Smooth muscle cell (in vitro differentiated cells): Measurements from ENCODE around the gene TMED3. TPM values are rescaled to one million over a fixed set of nuclear protein-coding genes. Genes with fewer than 3 reads are reported as not detected.

Experiments
- DNase-seq: peaks from one replicate; lab custom pipeline; 2025; ENCODE audit not compliant: unreplicated experiment; lab: John Stamatoyannopoulos, UW
- H2AFZ ChIP-seq: fragments of 200-600 bp; sonication (generic); 2 replicates; pipeline ENCODE4 v1.6.0; 2016; ENCODE audit warnings: antibody characterized with exemption, low read depth, mild to moderate bottlenecking
- H3F3A ChIP-seq: fragments of 200-600 bp; sonication (generic); 2 replicates; pipeline ENCODE4 v1.6.0; 2017; ENCODE audit warnings: antibody characterized with exemption, low read depth
- H3K27ac ChIP-seq: fragments of 200-600 bp; sonication (generic); 2 replicates; pipeline ENCODE4 v1.5.1; 2016; ENCODE audit warnings: low read depth, mild to moderate bottlenecking
- H3K27me3 ChIP-seq: fragments of 200-600 bp; sonication (generic); 2 replicates; pipeline ENCODE4 v1.6.1; 2016; ENCODE audit warnings: low read depth, mild to moderate bottlenecking
- H3K36me3 ChIP-seq: fragments of 200-600 bp; sonication (generic); 2 replicates; pipeline ENCODE4 v1.5.1; 2016; ENCODE audit warnings: low read depth
- H3K4me1 ChIP-seq: fragments of 200-600 bp; sonication (generic); 2 replicates; pipeline ENCODE4 v1.5.1; 2016; ENCODE audit warnings: low read depth
- H3K4me2 ChIP-seq: fragments of 200-600 bp; sonication (generic); 2 replicates; pipeline ENCODE4 v1.6.0; 2016; ENCODE audit warnings: mild to moderate bottlenecking
- H3K4me3 ChIP-seq: fragments of 200-600 bp; sonication (generic); 2 replicates; pipeline ENCODE4 v1.5.1; 2016; ENCODE audit warnings: mild to moderate bottlenecking
- H3K79me2 ChIP-seq: fragments of 200-600 bp; sonication (generic); 2 replicates; pipeline ENCODE4 v1.6.0; 2016; ENCODE audit warnings: low read depth, mild to moderate bottlenecking
- H3K9ac ChIP-seq: fragments of 200-600 bp; sonication (generic); 2 replicates; pipeline ENCODE4 v1.6.0; 2016; ENCODE audit warnings: low read depth
- H3K9me3 ChIP-seq: fragments of 200-600 bp; sonication (generic); replicated peaks from 2 replicates; pipeline ENCODE4 v1.5.1; 2016; ENCODE audit warnings: low read depth
- H4K20me1 ChIP-seq: fragments of 200-600 bp; sonication (generic); 2 replicates; pipeline ENCODE4 v1.6.0; 2016; ENCODE audit warnings: low read depth
- CTCF ChIP-seq: fragments of 200-600 bp; sonication (generic); IDR thresholded peaks from 2 replicates; pipeline ENCODE4 v1.5.1; 2017; ENCODE audit warnings: borderline replicate concordance, mild to moderate bottlenecking, antibody characterized with exemption; ENCODE audit not compliant: insufficient read depth, poor library complexity, severe bottlenecking
- WGBS: methylation state at CpG from one replicate; pipeline ENCODE4 v1.1.7; 2016; ENCODE audit warnings: low lambda C conversion rate; 5-methylcytosine and 5-hydroxymethylcytosine counted together
- polyA plus RNA-seq: library from polyadenylated mRNA; unstranded; fragments of >200 nt; fragmentation: Nextera tagmentation; extraction: Ambion mirVana; gene quantifications from 2 replicates; pipeline ENCODE4 v1.2.1, GENCODE V29; 2016
- total RNA-seq: library from RNA; depleted of rRNA; stranded (reverse); fragments of >200 nt; gene quantifications from 2 replicates; pipeline ENCODE4 v1.2.3, GENCODE V29; 2014

TMED3 gene
- total RNA-seq (222 and 229 TPM in 2 replicates), polyA plus RNA-seq (228 and 251 TPM in 2 replicates)

DNA sequence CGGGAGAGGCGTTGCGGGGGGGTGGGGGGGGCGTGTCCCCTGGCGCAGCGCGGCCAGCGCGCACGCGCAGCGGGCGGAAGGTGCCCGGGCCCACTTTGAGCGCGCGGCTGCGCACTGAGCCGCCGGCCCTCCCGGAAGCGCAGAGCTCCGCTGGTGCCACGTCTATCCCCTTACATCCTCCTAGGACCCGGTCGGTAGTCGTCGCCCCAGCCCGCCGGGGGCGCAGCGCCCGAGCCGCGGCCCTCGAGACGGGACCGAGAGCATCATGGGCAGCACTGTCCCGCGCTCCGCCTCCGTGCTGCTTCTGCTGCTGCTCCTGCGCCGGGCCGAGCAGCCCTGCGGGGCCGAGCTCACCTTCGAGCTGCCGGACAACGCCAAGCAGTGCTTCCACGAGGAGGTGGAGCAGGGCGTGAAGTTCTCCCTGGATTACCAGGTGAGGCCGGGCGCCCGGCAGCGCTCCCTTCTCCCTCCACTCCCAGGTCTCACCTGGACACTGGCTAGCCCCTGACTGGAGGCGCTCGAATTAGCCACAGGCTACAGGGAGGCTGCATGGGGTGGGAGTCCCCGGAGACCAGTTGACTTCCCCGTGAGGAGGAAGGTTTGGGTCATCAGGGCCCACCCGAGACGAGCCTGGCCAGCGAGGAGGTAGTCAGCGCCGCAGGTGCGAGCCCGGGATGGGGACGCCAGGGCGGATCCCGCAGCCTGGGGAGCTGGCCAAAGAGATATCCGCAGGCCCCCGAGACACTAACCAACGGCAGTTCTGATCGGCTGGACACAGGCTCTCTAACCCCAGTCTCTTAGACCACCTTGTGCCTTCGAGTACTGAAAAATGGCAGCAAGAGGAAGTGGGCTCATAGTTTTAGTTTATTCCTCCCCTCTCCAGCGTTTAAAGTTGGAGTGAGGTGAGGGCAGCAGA lies at the start of gene TMED3:
TSS of gene TMED3 (plus strand) at position 128 of the 916 bp plus-strand sequence. CDS start at position 266, 138 bp downstream.
- no peak within 1 kb of the TSS for H3K27ac ChIP-seq
- H3K9me3 ChIP-seq: no peaks in the 10 kb centered on the region
- DNase-seq: peak; percentile 53
- H3K4me1 ChIP-seq: peaks cover 11% of the 10 kb centered on the region
- peak within 1 kb of the TSS; percentile 54 for H3K9ac ChIP-seq
- peak; percentile 9 for TF ChIP-seq CTCF
- WGBS: 1% methylated on average over 62 of the region's 76 CpGs
- H3F3A ChIP-seq: no peaks in the 10 kb centered on the region
- peak within 1 kb of the TSS; percentile 97 for H3K4me2 ChIP-seq
- peaks cover 10% of the 10 kb centered on the region for H3K36me3 ChIP-seq
- H4K20me1 ChIP-seq: peaks cover 35% of the 10 kb centered on the region
- peaks cover 35% of the 10 kb centered on the region for H3K27me3 ChIP-seq
- peak within 1 kb of the TSS; percentile 97 for H2AFZ ChIP-seq
- H3K4me3 ChIP-seq: peak within 1 kb of the TSS; percentile 90
- H3K79me2 ChIP-seq: peaks cover 35% of the 10 kb centered on the region

DNA sequence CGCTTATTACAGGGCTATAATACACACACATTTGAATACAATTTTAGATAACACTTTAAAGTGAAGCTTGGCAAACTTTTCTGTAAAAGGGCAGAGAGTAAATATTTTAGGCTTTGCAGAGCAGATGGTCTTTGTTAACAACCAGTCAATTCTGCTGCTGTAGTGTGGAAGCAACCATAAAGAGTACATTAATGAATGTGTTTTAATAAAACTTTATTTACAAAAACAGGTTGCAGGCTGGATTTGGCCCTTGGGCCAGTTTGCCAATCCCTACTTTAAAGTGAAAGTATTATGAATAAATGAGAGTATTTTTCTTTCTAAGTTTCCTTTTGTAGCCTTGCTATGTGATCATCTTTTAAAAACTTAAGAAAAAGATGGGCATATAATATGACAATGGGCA lies 49.1 kb upstream of the TMED3 start:
- WGBS: 94% methylated on average over 1 of the region's 1 CpG
- H3K4me3 ChIP-seq: no peak overlapping the region
- no peak overlapping the region for H3K4me2 ChIP-seq
- TF ChIP-seq CTCF: no peak
- H3K4me1 ChIP-seq: no peaks in the 10 kb centered on the region
- no peaks in the 10 kb centered on the region for H4K20me1 ChIP-seq
- DNase-seq: no peak
- no peaks in the 10 kb centered on the region for H3K27me3 ChIP-seq
- no peak overlapping the region for H3K9ac ChIP-seq
- no peaks in the 10 kb centered on the region for H3K79me2 ChIP-seq
- no peaks in the 10 kb centered on the region for H3K9me3 ChIP-seq
- no peaks in the 10 kb centered on the region for H3K36me3 ChIP-seq
- no peaks in the 10 kb centered on the region for H3F3A ChIP-seq
- no peak overlapping the region for H2AFZ ChIP-seq
- no peak overlapping the region for H3K27ac ChIP-seq

- Histone ChIP-seq H2AFZ (no peak overlapping the region), H4K20me1 (no peaks in the 10 kb centered on the region), H3K27ac (no peak overlapping the region), H3K27me3 (peaks cover 16% of the 10 kb centered on the region), H3K79me2 (no peaks in the 10 kb centered on the region), H3K9ac (no peak overlapping the region), H3K9me3 (no peaks in the 10 kb centered on the region), H3K4me1 (no peaks in the 10 kb centered on the region), H3K36me3 (no peaks in the 10 kb centered on the region), H3F3A (no peaks in the 10 kb centered on the region), H3K4me3 (no peak overlapping the region), H3K4me2 (no peak overlapping the region)
- no peak for DNase-seq
- TF ChIP-seq CTCF: no peak
- 76% methylated on average over 4 of the region's 4 CpGs for WGBS
Observed at GRCh38 chr15:79265167-79265566, 45.7 kb upstream of the TMED3 start.
